CD4-positive, alpha-beta T cell (primary cell): ENCODE measurements around the gene RAPGEF5. TPM values are rescaled to one million over a fixed set of nuclear protein-coding genes. Genes with fewer than 3 reads are reported as not detected.

Experiments
- ATAC-seq: fragments of 200-7000 bp; cut with Tn5 transposase; one replicate; pipeline ENCODE4 v1.10.0; 2022; ENCODE audit warnings: mild to moderate bottlenecking; ENCODE audit not compliant: poor library complexity
- CTCF ChIA-PET: fragments of 350-600 bp; sonication (Branson Sonifier 250); formaldehyde crosslinking; loops from one replicate; lab custom pipeline; 2021; ENCODE audit warnings: antibody characterized with exemption, inconsistent platforms; lab: Charles Lee
- POLR2A ChIA-PET: fragments of 350-600 bp; sonication (Branson Sonifier 250); formaldehyde crosslinking; loops from one replicate; lab custom pipeline; 2021; ENCODE audit warnings: antibody characterized with exemption, inconsistent platforms; lab: Charles Lee
- DNase-seq, 14 experiments: peaks; one replicate each; pipeline ENCODE4 v3.0.0-alpha.2; 2013 to 2020; ENCODE audit warnings: mixed read lengths in 2 of 14
- H3K27ac ChIP-seq, 2 donors: one replicate each; pipeline versions ENCODE4 v1.5.1 to v1.7.0; 2013; ENCODE audit warnings: low read length in 2 of 2, low read depth in 1 of 2, mild to moderate bottlenecking in 1 of 2
- H3K27me3 ChIP-seq, 2 experiments: 1 replicate in 1 of 2; 2 replicates in 1 of 2; pipeline versions ENCODE4 v1.6.1 to v1.7.0; 2013; ENCODE audit warnings: low read length in 2 of 2, control low read depth in 1 of 2, mild to moderate bottlenecking in 1 of 2, moderate library complexity in 1 of 2; ENCODE audit not compliant: insufficient read depth in 2 of 2, control insufficient read depth in 1 of 2
- H3K36me3 ChIP-seq: one replicate; pipeline ENCODE4 v1.6.1; 2013; ENCODE audit warnings: low read length, control low read depth; ENCODE audit not compliant: insufficient read depth
- H3K4me1 ChIP-seq: one replicate; pipeline ENCODE4 v1.6.1; 2013; ENCODE audit warnings: low read length, control low read depth; ENCODE audit not compliant: insufficient read depth
- H3K4me3 ChIP-seq: one replicate; pipeline ENCODE4 v1.5.1; 2013; ENCODE audit warnings: mild to moderate bottlenecking, low read length, moderate library complexity
- H3K9me3 ChIP-seq, 2 experiments: 1 replicate in 1 of 2; 2 replicates in 1 of 2; pipeline versions ENCODE4 v1.6.1 to v1.7.0; 2013; ENCODE audit warnings: low read length in 2 of 2, mild to moderate bottlenecking in 2 of 2, control low read depth in 1 of 2, moderate library complexity in 1 of 2; ENCODE audit not compliant: control insufficient read depth in 1 of 2, insufficient read depth in 1 of 2
- H3K27ac Mint-ChIP-seq: one replicate; pipeline ENCODE4 v1.8.0; 2020; ENCODE audit warnings: mixed read lengths
- H3K27me3 Mint-ChIP-seq: one replicate; pipeline ENCODE4 v1.8.0; 2021; ENCODE audit warnings: mixed read lengths
- H3K36me3 Mint-ChIP-seq: one replicate; pipeline ENCODE4 v1.8.0; 2021; ENCODE audit warnings: low read depth, mixed read lengths
- H3K4me1 Mint-ChIP-seq: one replicate; pipeline ENCODE4 v1.8.0; 2021; ENCODE audit warnings: low read depth, mixed read lengths
- H3K4me3 Mint-ChIP-seq: one replicate; pipeline ENCODE4 v1.8.0; 2020; ENCODE audit warnings: mild to moderate bottlenecking, mixed read lengths
- H3K9me3 Mint-ChIP-seq: one replicate; pipeline ENCODE4 v1.8.0; 2020; ENCODE audit warnings: mixed read lengths
- CTCF ChIP-seq: fragments of 200-600 bp; IDR thresholded peaks from one replicate; pipeline ENCODE4 v1.8.0; 2022; ENCODE audit warnings: antibody characterized with exemption, mild to moderate bottlenecking
- intact Hi-C, 2 experiments: fragments of 100-400 bp; cut with DNase I in 1 of 2; cut with micrococcal nuclease in 1 of 2; formaldehyde crosslinking; loops; one replicate each; pipeline versions ENCODE4 v1.15.1 to v1.9.0; 2023 to 2025; cut with DNase I, micrococcal nuclease
- total RNA-seq, 174 experiments: library from RNA in 2 of 174; stranded (reverse) in 2 of 174; gene quantifications; one replicate each; pipeline ENCODE4 v1.2.3 and lab custom pipeline; 2021 to 2026

RAPGEF5 gene
- total RNA-seq, 2 experiments from 2014 or later = 0.17 TPM; not detected in 1

GRCh38 chr7:22192801-22193200 is 164.2 kb downstream of the RAPGEF5 start:
- H3K27ac ChIP-seq = no peak overlapping the region
- no peaks in the 10 kb centered on the region for H3K27me3 ChIP-seq
- no peak for ATAC-seq
- H3K27ac Mint-ChIP-seq = no peak overlapping the region
- H3K36me3 Mint-ChIP-seq = no peaks in the 10 kb centered on the region
- no peaks in the 10 kb centered on the region for H3K36me3 ChIP-seq
- H3K4me3 Mint-ChIP-seq = no peak overlapping the region
- no peaks in the 10 kb centered on the region for H3K4me1 Mint-ChIP-seq
- CTCF ChIA-PET = no interaction called here
- intact Hi-C loops = no loop called here
- POLR2A ChIA-PET = no interaction called here
- no peak for DNase-seq
- H3K4me1 ChIP-seq = no peaks in the 10 kb centered on the region
- no peak overlapping the region for H3K4me3 ChIP-seq
- H3K9me3 Mint-ChIP-seq = no peaks in the 10 kb centered on the region
- TF ChIP-seq CTCF = no peak
- no peaks in the 10 kb centered on the region for H3K9me3 ChIP-seq
- no peaks in the 10 kb centered on the region for H3K27me3 Mint-ChIP-seq

DNA sequence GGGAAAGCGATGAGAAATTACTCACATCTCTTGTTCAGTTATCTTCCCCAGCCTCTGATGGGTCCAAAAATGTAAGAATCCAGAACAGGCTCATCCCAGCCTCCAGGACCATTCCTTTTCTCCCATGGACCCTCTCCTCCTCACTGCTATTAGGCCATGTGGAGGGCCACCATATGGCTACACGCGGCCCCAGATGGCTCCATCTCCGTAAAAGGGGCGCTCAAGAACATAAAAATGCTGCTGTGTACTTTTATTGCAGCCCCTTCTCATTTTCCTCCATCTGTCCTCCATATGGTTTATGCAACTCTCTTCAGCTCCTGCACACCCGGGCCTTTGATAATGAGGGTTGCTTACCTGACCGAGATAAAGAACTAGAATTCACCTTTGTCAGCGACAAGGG is 166.2 kb downstream of the RAPGEF5 start:
- no peaks in the 10 kb centered on the region for H3K9me3 ChIP-seq
- no peak for ATAC-seq
- intact Hi-C loops = no loop called here
- no peak overlapping the region for H3K4me3 Mint-ChIP-seq
- ChIA-PET CTCF (no interaction called here), POLR2A (no interaction called here)
- H3K27me3 Mint-ChIP-seq = no peaks in the 10 kb centered on the region
- no peaks in the 10 kb centered on the region for H3K9me3 Mint-ChIP-seq
- H3K27ac Mint-ChIP-seq = no peak overlapping the region
- no peaks in the 10 kb centered on the region for H3K4me1 Mint-ChIP-seq
- no peaks in the 10 kb centered on the region for H3K27me3 ChIP-seq
- TF ChIP-seq CTCF = no peak
- H3K36me3 ChIP-seq = no peaks in the 10 kb centered on the region
- H3K27ac ChIP-seq = no peak overlapping the region
- no peak for DNase-seq
- H3K36me3 Mint-ChIP-seq = no peaks in the 10 kb centered on the region
- H3K4me1 ChIP-seq = no peaks in the 10 kb centered on the region
- H3K4me3 ChIP-seq = no peak overlapping the region

GRCh38 chr7:22189741-22190140 is 167.2 kb downstream of the RAPGEF5 start:
- intact Hi-C loops = no loop called here
- H3K36me3 ChIP-seq = no peaks in the 10 kb centered on the region
- H3K4me3 ChIP-seq = no peak overlapping the region
- ATAC-seq (no peak), DNase-seq (no peak)
- H3K9me3 Mint-ChIP-seq = no peaks in the 10 kb centered on the region
- ChIA-PET POLR2A (no interaction called here), CTCF (interaction anchor here (1.0 kb wide), 1 partner anchor 11 kb away, joined by 3 read pairs; no protein-coding TSS in a partner anchor)
- H3K4me3 Mint-ChIP-seq = no peak overlapping the region
- H3K27ac ChIP-seq = no peak overlapping the region
- no peaks in the 10 kb centered on the region for H3K4me1 ChIP-seq
- no peak overlapping the region for H3K27ac Mint-ChIP-seq
- no peaks in the 10 kb centered on the region for H3K36me3 Mint-ChIP-seq
- H3K27me3 ChIP-seq = no peaks in the 10 kb centered on the region
- no peaks in the 10 kb centered on the region for H3K27me3 Mint-ChIP-seq
- no peaks in the 10 kb centered on the region for H3K4me1 Mint-ChIP-seq
- TF ChIP-seq CTCF = no peak
- H3K9me3 ChIP-seq = no peaks in the 10 kb centered on the region
